PC-9 (cell line): ENCODE results near the gene ZNF565. TPM values are rescaled to one million over a fixed set of nuclear protein-coding genes. Genes with fewer than 3 reads are reported as not detected.
A peak's percentile ranks its signal among the peaks of the same experiment; 100 is the strongest.
"Not testable (repeated sequence)": the region's sequence is repeated elsewhere in the genome, so short reads cannot be mapped to it uniquely, and the experiment has no call there.

Experiments
- BruUV-seq: library from RNA; stranded (reverse); fragments of 400-500 nt; replicated peaks from 2 replicates; lab custom pipeline; 2021; lab: Mats Ljungman, UMichigan
- CTCF ChIA-PET: fragments of 300-600 bp; sonication (Branson Sonifier 250); formaldehyde crosslinking; loops from one replicate; lab custom pipeline; 2022; ENCODE audit warnings: antibody characterized with exemption; lab: Charles Lee
- POLR2A ChIA-PET: fragments of 300-600 bp; sonication (Branson Sonifier 250); formaldehyde crosslinking; loops from one replicate; lab custom pipeline; 2022; ENCODE audit warnings: antibody characterized with exemption; ENCODE audit not compliant: unreplicated experiment; lab: Charles Lee
- DNase-seq, 2 experiments: peaks; one replicate each; pipeline versions ENCODE4 v3.0.0 to v3.0.0-alpha.2; 2015 to 2022; ENCODE audit warnings: mixed read lengths in 1 of 2
- H2AFZ ChIP-seq: fragments of 200-600 bp; sonication (generic); 2 replicates; pipeline ENCODE4 v1.8.1; 2017; ENCODE audit warnings: antibody characterized with exemption
- H3F3A ChIP-seq: fragments of 200-600 bp; sonication (generic); 2 replicates; pipeline ENCODE4 v1.8.1; 2017; ENCODE audit warnings: antibody characterized with exemption, mild to moderate bottlenecking, low read depth; ENCODE audit not compliant: insufficient read depth
- H3K27ac ChIP-seq: fragments of 200-600 bp; sonication (generic); 2 replicates; pipeline ENCODE4 v1.6.1; 2016; ENCODE audit warnings: mixed run types
- H3K27me3 ChIP-seq: fragments of 200-600 bp; sonication (generic); 2 replicates; pipeline ENCODE4 v1.6.1; 2016; ENCODE audit warnings: low read depth, mixed run types; ENCODE audit not compliant: insufficient read depth
- H3K36me3 ChIP-seq: fragments of 200-600 bp; sonication (generic); 2 replicates; pipeline ENCODE4 v1.6.1; 2016; ENCODE audit warnings: low read depth, mixed run types
- H3K4me1 ChIP-seq: fragments of 200-600 bp; sonication (generic); replicated peaks from 2 replicates; pipeline ENCODE4 v1.6.1; 2016; ENCODE audit warnings: mixed run types; ENCODE audit not compliant: insufficient read depth
- H3K4me2 ChIP-seq: fragments of 200-600 bp; sonication (generic); 2 replicates; pipeline ENCODE4 v1.6.1; 2017; ENCODE audit warnings: mixed run types
- H3K4me3 ChIP-seq: fragments of 200-600 bp; sonication (generic); 2 replicates; pipeline ENCODE4 v1.6.1; 2016; ENCODE audit warnings: mixed run types
- H3K79me2 ChIP-seq: fragments of 200-600 bp; sonication (generic); 2 replicates; pipeline ENCODE4 v1.6.1; 2017; ENCODE audit warnings: low read depth, mixed run types
- H3K9me2 ChIP-seq: fragments of 200-600 bp; sonication (generic); 2 replicates; pipeline ENCODE4 v1.8.1; 2017; ENCODE audit warnings: mild to moderate bottlenecking; ENCODE audit not compliant: insufficient read depth
- H3K9me3 ChIP-seq: fragments of 200-600 bp; sonication (generic); 2 replicates; pipeline ENCODE4 v1.8.1; 2016; ENCODE audit warnings: low read depth; ENCODE audit not compliant: insufficient read depth
- H4K20me1 ChIP-seq: fragments of 200-600 bp; sonication (generic); 2 replicates; pipeline ENCODE4 v1.8.1; 2017; ENCODE audit not compliant: insufficient read depth
- EZH2 ChIP-seq: fragments of 200-600 bp; sonication (generic); IDR thresholded peaks from 2 replicates; pipeline ENCODE4 v1.8.0; 2017; ENCODE audit warnings: antibody characterized with exemption, low read depth
- intact Hi-C: fragments of 100-400 bp; cut with micrococcal nuclease; formaldehyde crosslinking; loops from one replicate; pipeline ENCODE4 v1.10.0; 2022; ENCODE audit not compliant: unreplicated experiment
- total RNA-seq: library from RNA; stranded (reverse); gene quantifications from 2 replicates; pipeline ENCODE4 v1.2.3, GENCODE V29; 2021
- TF ChIP-seq, protein P1 (sequence below): fragments of 200-600 bp; sonication (generic); conservative IDR thresholded peaks from 2 replicates; pipeline ENCODE4 v1.6.1; 2017; ENCODE audit warnings: mixed run types, antibody characterized with exemption, mild to moderate bottlenecking, moderate library complexity

The ZNF565 gene
- total RNA-seq, 1 experiment from 2014 or later = 3.3 TPM

DNA sequence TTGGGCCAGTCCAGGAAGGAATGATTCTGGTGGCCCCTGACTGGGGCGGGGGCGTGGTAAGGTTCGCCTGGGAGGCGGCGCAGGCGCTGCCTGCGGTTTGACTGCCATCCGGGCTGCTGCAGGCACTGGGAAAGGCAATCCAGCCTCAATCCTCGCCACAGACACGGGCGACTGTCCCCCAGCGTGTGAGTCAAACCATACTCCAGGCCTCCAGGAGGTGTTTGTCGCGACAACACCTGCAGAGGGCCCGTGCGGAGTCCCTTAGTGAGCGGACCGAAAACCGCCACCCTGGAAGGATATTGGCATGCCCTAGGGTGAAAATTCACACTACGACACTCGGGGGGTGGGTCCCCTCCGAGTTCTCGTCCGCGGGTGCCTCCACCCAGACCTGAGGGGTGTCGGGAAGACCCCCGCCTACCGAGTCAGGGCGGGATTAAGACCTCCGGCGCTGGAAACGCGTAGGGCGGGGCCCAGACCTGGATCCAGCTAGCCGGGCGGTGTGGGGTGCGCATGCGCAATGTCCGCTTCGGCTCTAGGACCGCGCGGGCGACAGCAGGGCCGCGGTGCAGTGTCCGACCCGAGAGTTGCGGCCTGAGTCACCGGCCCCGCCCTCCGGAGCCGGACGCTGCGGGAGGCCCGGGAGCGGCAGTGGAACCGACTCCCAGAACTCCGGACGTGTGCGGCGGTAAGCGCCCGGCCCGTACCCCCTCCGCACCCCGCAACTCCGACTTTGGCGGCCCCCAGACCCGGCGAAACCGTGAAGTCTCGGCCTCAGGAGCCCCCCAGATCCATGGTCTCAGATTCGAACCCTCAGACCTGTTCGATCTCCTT, 74.8 kb downstream of the ZNF565 start, which contains the start of gene CAPNS1:
CAPNS1 (plus strand) TSS at position 594 of the 831 bp plus-strand sequence. CDS start 946 bp downstream, outside the sequence.
- Histone ChIP-seq H2AFZ (peak within 1 kb of the TSS; percentile 90), H3K4me1 (peaks cover 52% of the 10 kb centered on the region), H3K4me2 (peak within 1 kb of the TSS; percentile 77), H3K9me3 (no peaks in the 10 kb centered on the region), H4K20me1 (peaks cover 23% of the 10 kb centered on the region), H3F3A (peaks cover 60% of the 10 kb centered on the region), H3K27me3 (no peaks in the 10 kb centered on the region), H3K9me2 (no peaks in the 10 kb centered on the region), H3K4me3 (peak within 1 kb of the TSS; percentile 98), H3K79me2 (peaks cover 43% of the 10 kb centered on the region), H3K36me3 (peaks cover 22% of the 10 kb centered on the region), H3K27ac (peak within 1 kb of the TSS; percentile 96)
- TF ChIP-seq, protein P1, sequence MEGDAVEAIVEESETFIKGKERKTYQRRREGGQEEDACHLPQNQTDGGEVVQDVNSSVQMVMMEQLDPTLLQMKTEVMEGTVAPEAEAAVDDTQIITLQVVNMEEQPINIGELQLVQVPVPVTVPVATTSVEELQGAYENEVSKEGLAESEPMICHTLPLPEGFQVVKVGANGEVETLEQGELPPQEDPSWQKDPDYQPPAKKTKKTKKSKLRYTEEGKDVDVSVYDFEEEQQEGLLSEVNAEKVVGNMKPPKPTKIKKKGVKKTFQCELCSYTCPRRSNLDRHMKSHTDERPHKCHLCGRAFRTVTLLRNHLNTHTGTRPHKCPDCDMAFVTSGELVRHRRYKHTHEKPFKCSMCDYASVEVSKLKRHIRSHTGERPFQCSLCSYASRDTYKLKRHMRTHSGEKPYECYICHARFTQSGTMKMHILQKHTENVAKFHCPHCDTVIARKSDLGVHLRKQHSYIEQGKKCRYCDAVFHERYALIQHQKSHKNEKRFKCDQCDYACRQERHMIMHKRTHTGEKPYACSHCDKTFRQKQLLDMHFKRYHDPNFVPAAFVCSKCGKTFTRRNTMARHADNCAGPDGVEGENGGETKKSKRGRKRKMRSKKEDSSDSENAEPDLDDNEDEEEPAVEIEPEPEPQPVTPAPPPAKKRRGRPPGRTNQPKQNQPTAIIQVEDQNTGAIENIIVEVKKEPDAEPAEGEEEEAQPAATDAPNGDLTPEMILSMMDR = no peak; the same call in 1 of the 2 replicates
- TF ChIP-seq EZH2 = no peak
- no TSS peak for BruUV-seq
- intact Hi-C loops = loop anchor here (1.0 kb wide), 2 partner anchors 11 to 24 kb away; partner anchors contain the start of gene TBCB
- ChIA-PET CTCF (interaction anchor here (1.4 kb wide), 1 partner anchor 11 kb away, joined by 4 read pairs; no protein-coding TSS in a partner anchor), POLR2A (interaction anchor here (0.6 to 1.0 kb wide), 4 partner anchors 12 to 632 kb away, joined by 3 to 6 read pairs (median 4); no protein-coding TSS in a partner anchor)
- peak; percentile 86 to 98 for DNase-seq

DNA sequence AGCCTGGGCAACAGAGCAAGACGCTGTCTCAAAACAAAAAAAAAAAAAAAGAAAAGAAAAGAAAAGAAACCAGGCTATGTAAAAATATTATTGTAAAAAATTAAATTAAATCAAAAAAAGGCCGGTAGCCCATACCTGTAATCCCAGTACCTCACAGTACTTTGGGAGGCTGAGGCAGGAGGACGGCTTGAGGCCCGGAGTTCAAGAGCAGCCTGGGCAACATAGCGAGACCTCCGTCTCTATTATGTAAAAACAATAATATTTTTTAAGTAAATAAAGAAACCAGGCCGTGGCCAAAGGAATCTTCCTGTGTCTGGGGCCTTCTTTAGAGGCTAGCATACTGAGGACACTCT, 75.4 kb downstream of the ZNF565 start:
- POLR2A ChIA-PET = interaction anchor here (0.6 to 1.0 kb wide), 3 partner anchors 11 to 632 kb away, joined by 3 to 6 read pairs (median 5); no protein-coding TSS in a partner anchor
- intact Hi-C loops = loop anchor here (1.0 kb wide), 2 partner anchors 11 to 24 kb away; partner anchors contain the start of gene TBCB
- no peak for TF ChIP-seq EZH2
- TF ChIP-seq, protein P1 = no peak
- Histone ChIP-seq H3K27ac (peak overlapping the region; percentile 96), H2AFZ (peak overlapping the region; percentile 90), H3K9me3 (no peaks in the 10 kb centered on the region), H3K36me3 (peaks cover 19% of the 10 kb centered on the region; the same call in 1 of the 2 replicates), H3K4me1 (peaks cover 54% of the 10 kb centered on the region), H3F3A (peaks cover 57% of the 10 kb centered on the region), H4K20me1 (peaks cover 23% of the 10 kb centered on the region), H3K79me2 (peaks cover 43% of the 10 kb centered on the region), H3K4me3 (peak overlapping the region; percentile 98; the same call in 1 of the 2 replicates), H3K4me2 (peak overlapping the region; percentile 77), H3K9me2 (no peaks in the 10 kb centered on the region), H3K27me3 (no peaks in the 10 kb centered on the region)
- CTCF ChIA-PET = no interaction called here
- no peak for DNase-seq
- BruUV-seq = no TSS peak

DNA sequence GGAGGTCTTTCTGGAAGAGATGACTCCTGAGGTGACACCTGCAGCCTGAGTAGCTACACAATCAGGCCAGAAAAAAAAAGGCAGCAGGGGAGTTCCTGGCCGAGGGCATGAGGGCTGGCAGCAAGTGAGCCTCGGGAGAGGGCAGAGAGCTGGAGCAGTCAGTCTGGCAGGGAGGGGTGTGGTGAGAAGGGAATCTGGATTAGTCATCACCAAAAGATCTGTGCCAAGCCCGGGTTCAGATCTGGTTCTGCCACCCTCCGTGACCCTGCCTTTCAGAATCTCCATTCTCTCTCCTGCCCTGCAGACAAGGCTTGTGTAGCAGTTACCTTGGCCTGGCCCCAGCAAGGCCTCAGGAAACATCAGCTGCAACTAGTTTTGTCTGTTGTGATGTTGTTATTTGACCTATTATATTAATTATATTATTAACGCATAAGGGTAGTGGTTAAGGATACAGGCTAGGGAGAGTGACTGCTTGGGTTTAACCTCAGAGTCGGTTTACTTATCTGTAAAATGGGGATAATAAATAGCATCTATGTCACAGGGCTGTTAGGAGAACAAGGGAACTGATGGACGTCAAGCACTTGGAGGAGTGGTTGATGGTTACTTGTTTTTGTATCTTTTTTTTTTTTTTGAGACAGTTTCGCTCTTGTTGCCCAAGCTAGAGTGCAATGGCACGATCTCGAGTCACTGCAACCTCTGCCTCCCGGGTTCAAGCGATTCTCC, 77.3 kb downstream of the ZNF565 start:
- peaks cover 64% of the 10 kb centered on the region for H3K4me1 ChIP-seq
- DNase-seq = peak; percentile 95 to 98
- H3K9me3 ChIP-seq = no peaks in the 10 kb centered on the region
- no peaks in the 10 kb centered on the region for H3K27me3 ChIP-seq
- no peak overlapping the region for H2AFZ ChIP-seq
- H3K4me2 ChIP-seq = peak overlapping the region; percentile 77
- ChIA-PET POLR2A (interaction anchor here (0.6 to 1.7 kb wide), 6 partner anchors 9 to 1844 kb away, joined by 3 to 32 read pairs (median 3); partner anchors contain the start of genes TBCB and ZNF566), CTCF (interaction anchor here (1.3 kb wide), 1 partner anchor 9 kb away, joined by 7 read pairs; no protein-coding TSS in a partner anchor)
- H4K20me1 ChIP-seq = peaks cover 13% of the 10 kb centered on the region
- intact Hi-C loops = no loop called here
- peaks cover 63% of the 10 kb centered on the region for H3F3A ChIP-seq
- no TSS peak for BruUV-seq
- H3K79me2 ChIP-seq = peaks cover 30% of the 10 kb centered on the region
- H3K36me3 ChIP-seq = 0 out of 2 replicates have a peak, but pooled peaks cover 7% of the 10 kb centered on the region
- peak overlapping the region; percentile 96 for H3K27ac ChIP-seq
- H3K9me2 ChIP-seq = no peaks in the 10 kb centered on the region
- peak overlapping the region; percentile 37; the same call in 1 of the 2 replicates for H3K4me3 ChIP-seq
- no peak for TF ChIP-seq EZH2
- TF ChIP-seq, protein P1 = no peak

DNA sequence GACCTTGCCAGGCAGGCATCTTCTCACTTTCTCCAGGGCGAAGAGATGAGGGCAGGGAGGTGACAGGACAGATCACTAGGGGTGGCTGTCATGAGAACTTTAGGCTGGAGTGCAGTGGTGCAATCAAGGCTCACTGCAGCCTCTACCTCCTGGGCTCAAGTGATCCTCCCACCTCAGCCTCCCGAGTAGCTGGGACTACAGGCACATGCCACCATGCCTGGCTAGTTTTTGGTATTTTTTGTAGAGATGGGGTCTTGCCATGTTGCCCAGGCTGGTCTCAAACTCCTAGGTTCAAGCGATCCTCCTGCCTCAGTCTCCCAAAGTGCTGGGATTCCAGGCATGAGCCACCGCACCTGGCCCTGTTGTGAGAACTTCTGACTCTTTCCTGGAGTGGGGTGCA, 79.6 kb downstream of the ZNF565 start:
- H2AFZ ChIP-seq, H3K9me3 ChIP-seq, H3K4me3 ChIP-seq, BruUV-seq, H3K27me3 ChIP-seq, DNase-seq, intact Hi-C loops, H3K9me2 ChIP-seq, CTCF ChIA-PET, H3K36me3 ChIP-seq, POLR2A ChIA-PET, H4K20me1 ChIP-seq, H3K4me2 ChIP-seq: not testable (repeated sequence)
- peaks cover 72% of the 10 kb centered on the region for H3F3A ChIP-seq
- peaks cover 11% of the 10 kb centered on the region; the same call in 1 of the 2 replicates for H3K79me2 ChIP-seq
- peaks cover 75% of the 10 kb centered on the region for H3K4me1 ChIP-seq
- peak overlapping the region; percentile 96 for H3K27ac ChIP-seq
